Stimulated activated CD8-positive, alpha-beta memory T cell treated with anti-CD3 and anti-CD28 coated beads, Interleukin-15, amount 100 ng/mL, for 48 hours (primary cell): ENCODE results near the gene ABCG2.
A peak's percentile ranks its signal among the peaks of the same experiment; 100 is the strongest.

Experiments
- DNase-seq, 2 donors: peaks; one replicate each; pipeline ENCODE4 v3.0.0-alpha.2; 2020; ENCODE audit warnings: low read depth in 2 of 2

Gene ABCG2

DNA sequence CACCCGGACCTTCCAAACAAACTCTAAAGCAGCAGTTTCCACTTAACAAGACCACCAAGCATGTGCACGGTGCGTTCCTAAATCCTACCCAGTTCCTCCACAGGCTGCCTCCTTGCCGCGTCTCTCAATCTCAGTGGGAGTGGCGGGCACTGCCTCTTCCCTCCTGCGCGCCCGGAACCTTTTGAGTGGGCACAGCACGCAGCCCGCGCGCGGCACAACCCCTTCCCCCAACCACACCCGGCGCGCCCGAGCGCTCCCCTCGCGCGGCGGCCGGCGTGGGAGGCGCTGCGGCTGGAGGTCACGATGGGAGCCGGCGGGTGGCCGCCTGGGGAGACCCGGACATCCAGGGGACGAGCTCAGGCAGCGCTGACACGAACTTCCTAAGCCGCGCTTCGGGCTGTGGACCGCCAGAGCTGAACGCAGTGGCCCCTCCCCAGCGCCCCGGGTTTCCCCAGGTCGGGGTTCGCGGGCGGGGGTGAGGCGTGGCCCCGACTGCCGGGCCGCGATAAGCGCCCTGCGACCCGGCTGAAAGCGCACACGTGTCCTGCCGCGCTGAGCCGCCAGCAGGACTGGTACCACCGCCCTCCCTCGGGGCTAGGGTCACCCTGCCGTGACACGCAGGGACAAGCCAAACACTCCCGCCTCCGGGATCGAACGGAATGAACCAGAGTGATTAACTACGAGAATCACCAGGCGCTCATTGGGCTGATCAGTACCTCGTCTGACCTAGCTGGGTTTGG, at the start of gene ABCG2:
Gene ABCG2, minus strand, starts transcription at position 151 of the 740 bp plus-strand sequence. CDS start 18,644 bp downstream, outside the sequence.
- peak; percentile 17 to 53 for DNase-seq

DNA sequence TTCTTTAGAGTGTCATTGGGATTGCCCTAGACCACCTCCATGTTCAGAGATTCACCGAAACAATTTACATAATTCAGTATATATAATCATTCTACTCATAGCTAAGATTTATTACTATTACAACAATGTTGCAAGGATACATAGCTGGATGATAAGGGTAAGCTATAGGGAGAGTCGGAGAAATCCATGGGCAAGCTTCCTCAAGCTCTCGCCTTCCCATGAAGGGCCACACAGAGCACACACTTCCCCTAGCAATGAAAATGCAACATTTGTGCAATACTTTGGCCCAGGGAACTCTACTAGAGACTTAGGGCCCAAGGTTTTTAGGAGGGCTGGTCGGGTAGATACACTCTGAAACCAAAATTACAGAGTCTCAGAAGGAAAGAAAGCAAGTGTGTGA, 49.7 kb upstream of the ABCG2 start:
- no peak for DNase-seq

DNA sequence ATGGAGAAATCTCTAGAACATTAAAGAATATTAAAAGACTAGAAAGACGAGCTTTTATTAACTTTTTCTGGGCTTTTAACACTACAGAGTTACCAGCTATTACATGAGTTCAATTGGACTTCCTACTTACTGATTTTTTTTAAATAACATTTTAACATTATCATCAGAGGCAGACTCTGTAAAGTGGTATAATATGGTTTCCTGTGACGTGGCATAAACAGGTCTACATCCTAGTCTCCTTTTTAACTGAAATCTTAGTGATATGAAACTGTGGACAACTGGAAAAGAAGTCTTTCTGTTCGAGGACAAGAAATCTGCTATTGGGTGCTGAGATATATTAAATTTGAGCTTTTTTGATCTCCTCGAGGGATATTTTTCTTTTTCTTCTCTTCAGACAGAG, 48.7 kb upstream of the ABCG2 start:
- DNase-seq = no peak

DNA sequence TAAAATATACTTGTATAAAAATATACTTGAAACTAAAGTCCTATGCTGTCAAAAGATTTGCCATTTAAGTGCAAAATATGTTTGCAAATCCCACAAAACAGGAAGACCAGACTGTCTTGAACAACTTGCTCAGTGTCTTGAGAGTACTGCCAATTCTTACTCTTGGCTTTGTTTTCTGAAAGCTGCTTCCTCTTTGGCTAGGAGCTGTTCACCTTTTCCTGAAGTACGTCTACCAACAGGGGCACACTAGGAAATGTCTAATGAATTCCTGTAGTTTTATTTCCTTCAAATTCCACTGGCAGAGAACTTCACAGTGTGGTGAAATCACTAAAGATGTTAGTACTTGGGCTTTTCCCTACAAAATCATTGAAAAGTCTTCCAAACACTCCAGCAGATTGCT, 46.4 kb upstream of the ABCG2 start:
- DNase-seq = no peak

DNA sequence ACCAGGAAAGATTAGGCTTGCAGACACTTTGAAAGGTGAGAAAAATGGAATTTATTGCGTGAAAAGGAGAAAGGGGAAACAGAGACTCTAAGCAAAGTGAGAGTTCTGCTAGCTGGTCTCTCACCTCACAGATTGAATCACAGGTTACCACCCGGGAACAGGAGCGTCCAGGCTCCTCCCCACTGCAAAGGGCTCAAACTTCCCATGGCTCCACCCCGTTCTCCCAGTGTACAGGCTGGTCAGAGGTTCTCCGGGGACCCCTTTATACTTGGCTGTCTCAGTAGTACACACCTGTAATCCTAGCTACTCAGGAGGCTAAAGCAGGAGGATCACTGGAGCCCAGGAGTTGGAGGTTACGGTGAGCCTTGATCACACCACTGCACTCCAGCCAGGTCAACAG, 44.0 kb upstream of the ABCG2 start:
- DNase-seq = no peak

DNA sequence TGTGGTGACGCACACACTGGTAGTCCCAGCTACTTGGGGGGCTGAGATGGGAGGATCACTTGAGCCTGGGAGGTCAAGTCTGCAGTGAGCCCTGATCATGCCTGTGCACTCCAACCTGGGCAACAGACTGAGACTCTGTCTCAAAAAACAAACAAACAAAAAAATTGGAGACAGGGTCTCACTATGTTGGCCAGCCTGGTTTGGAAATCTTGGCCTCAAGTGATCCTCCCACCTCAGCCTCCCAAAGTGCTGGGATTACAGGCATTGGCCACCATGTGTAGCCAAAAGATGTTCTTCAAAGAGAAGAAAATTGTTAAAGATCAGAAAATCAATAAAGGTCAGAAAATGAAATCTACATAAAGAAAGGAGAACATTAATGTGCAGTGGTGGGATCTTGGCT, 41.7 kb upstream of the ABCG2 start:
- no peak for DNase-seq

DNA sequence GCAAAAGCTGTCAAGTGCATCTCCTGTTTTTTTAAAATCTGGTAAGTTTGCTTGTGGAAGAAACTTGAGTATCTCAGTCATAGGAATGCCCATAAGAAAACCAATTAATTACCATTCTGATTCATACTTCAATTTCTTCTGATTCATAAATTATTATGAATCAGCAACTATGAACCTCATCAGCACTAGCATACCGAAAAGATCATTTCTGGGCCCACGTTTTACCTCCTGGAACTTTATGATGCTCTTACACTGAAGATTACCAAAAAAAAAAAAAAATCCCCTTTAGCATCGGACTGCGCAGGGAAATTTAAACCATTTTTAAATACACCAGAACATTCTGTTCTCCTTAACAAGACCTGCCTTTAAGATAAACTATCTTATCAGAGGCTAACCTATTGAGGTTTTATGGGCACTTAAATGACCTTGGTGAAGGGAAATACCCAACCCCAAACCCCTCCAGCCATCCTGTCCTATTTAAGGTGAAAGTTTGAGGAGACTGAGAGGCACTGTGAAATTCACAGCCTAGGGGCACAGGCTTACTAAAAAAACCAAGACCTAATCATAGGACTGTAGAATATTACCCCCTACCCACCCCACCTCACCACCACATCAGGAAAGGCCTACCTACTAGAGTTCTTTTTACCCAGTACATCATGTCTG, 38.2 kb upstream of the ABCG2 start:
- no peak for DNase-seq

DNA sequence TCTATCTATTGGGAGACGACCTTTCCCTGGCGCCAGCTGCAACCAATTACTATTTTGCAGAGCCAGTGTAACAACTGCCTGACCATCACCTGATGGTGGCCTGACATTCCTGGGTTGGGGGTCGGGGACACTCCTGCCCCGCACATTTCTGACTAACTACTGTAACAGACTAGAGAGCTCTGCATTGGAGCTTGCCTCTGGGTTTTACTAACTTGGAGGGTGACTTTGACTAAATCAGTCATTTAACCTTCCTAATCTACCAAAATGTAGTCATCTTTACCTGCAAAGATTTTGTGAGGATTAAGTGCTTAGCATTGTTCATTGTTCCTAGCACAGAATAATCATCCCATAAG, 37.5 kb upstream of the ABCG2 start:
- DNase-seq = no peak

DNA sequence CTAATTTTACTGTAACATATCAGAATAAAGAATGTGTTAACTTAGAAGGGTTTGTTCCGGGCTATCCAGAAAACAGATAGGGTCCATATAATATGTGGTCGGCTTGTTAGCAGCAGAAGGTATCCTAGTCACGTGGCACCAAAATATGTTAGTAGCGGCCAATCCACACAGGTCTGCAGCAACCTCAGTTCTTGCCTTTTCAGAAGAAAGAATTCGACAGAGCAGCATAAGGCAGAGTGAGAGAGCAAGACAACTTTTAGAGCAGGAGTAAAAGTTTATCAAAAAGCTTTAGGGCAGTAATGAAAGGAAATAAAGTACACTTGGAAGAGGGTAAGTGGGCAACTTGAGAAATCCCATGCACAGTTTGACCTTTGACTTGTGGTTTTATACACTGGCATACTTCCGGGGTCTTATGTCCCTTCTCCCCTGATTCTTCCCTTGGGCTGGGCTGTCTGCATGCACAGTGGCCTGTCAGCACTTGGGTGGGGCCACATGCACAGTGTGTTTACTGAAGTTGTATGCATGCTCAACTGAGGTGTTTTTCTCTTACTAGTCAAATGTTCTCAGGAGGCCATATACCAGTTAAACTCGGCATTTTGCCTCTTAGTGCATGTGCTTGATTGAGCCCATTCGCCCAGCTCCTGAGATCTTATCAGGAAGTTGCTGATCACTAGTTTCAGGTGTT, 37.0 kb upstream of the ABCG2 start:
- DNase-seq = no peak

DNA sequence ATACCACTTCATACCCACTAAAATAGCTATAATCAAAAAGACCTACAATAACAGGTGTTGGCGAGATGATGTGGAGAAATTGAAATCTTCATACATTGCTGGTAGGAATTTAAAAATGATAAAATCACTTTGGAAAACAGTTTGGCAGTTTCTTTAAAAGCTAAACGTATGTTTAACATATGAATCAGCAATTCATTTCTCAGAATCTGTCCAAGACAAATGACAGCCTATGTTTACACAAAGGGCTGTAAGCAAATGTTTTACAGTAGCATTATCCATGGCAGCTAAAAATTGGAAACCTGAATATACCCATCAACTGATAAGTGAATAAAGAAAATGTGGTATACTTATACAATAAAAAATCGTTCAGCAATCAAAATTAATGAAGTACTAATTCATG, 33.0 kb upstream of the ABCG2 start:
- no peak for DNase-seq

DNA sequence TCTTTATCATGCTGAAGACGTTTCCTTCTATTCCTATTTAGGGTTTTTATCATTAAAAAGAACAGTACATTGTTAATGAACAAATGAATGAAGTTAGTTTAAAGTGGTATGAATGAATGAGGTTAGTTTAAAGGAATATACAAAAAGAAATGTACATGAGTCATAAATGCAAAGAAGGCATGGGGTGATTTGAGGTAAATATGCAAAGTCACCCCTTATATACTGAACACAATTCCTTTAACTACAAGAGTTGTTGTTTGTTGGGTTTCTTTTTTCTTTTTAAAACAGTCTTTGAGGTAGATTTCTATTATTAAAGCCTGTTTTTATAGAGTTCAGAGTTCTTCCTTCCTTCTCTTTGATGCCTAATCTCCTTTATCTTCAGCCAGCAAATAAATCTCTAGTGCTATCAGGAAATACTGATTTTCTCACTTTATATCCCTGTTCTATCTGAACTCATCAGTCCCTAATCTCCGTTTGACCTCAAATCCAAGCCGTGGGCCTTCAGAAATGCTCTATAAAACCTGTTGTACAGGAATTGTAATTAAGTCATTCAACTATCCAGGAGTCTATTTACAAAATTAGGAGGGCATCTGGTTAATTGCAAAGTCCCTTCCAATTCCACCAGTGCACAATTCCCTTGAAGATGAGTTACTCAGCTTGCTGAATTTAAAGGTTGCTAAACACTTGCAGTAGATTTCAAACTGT, 31.6 kb upstream of the ABCG2 start:
- no peak for DNase-seq

DNA sequence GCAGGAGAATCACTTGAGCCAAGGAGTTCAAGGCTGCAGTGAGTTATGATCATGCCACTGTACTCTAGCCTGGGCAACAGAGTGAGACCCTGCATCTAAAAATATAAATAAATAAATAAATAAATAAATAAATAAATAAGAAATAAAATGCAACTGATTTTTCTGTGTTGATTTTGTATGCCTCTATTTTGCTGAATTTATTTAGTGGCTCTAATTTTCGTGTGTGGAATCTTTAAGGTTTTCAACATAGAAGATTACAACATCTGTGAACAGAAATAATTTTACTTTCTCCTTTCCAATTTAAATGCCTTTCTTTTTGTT, 30.9 kb upstream of the ABCG2 start:
- no peak for DNase-seq

DNA sequence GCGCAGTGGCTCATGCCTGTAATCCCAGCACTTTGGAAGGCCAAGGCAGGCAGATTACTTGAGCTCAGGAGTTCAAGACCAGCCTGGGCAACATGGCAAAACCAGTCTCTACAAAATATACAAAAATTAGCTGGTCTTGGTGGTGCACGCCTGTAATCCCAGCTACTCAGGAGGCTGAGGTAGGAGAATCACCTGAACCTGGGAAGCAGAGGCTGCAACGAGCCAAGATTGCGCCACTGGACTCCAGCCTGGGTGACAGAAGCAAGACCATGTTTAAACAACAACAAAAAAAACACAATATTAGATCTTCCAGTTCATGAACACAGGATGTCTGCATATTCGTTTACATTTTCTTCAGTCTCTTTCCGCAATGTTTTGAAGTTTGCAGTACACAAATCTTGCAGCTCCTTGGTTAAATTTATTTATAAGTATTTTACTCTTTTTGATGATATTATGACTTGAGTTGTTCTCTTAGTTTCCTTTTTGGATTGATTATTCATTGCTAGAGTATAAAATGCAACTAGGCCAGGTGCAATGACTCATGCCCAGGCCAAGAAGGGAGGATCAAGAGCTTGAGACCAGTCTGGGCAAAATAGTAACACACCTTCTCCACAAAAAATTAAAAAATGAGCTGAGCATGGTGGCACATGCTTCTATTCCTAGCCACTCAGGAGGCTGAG, 30.4 kb upstream of the ABCG2 start:
- no peak for DNase-seq

DNA sequence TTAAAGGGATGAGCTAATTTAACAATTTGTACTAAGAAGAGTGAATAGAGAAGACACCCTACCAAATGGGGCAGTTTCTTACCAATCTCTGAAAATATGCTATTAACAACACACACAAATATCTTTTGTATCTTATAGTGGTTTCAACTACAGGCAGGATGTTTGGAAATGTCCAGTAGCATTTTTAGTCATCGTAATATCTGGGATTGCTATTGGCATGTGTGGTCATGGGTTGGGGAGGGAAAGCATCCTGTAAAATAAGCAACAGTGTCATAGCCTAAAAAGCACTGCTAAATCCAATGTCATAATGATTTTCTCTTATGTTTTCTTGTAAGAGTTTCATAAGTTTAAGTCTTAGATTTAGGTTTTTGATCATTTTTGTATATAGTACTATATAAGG, 29.3 kb upstream of the ABCG2 start:
- no peak for DNase-seq

DNA sequence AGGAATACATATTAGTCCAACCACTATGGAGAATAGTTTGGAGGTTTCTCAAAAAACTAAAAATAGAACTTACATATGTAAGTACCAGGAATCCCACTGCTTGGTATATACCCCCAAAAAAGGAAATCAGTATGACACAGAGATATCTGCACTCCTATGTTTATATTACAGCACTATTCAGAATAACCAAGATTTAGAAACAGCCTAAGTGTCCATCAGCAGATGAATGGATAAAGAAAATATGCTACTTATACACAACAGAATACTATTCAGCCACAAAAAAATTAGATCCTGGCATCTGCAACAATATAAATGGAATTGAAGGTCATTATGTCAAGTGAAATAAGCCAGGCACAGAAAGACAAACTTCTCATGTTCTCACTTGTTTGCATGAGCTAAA, 27.5 kb upstream of the ABCG2 start:
- no peak for DNase-seq

DNA sequence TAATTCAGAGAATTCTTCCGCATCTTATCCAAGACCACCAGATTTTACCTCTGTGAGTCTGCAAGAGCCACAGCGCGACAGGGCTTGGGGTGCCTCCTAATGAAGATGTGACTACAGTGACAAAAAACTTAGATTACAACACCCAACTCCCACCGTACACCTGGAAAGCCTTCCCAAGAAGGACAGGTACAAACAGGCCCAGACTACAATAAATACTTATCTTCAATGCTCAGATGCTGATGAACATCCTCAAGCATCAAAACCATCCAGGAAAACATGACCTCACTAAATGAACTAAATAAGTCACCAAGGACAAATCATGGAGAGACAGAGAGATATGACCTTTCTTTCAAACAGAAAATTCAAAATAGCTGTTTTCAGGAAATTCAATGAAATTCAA, 20.8 kb upstream of the ABCG2 start:
- no peak for DNase-seq

DNA sequence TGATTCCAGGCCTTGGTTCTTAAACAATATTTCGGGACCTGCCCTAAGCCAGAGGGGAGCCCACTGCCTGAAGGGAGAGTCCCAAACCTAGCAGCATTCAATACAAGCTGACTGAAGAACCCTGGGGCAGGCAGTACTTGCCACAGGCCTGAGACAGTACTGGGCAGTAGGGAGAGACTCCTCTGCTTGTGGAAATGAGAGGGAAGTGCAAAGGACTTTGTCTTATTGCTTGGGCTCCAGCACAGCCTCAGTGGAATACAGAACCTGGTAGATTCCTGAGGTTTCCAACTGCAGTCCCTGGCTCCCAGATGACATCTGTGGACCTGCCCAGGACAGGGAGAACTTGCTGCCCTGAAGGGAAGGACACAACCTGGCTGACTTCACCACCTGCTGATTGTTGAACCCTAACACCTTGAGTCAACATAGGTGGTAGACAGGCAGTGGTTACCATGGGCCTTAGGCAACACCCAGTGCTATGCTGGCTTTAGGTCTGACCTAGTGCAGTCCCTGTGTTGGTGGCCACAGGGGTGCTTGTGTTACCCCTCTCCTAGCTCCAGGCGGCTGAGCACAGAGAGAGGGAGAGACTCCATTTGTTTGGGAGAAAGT, 20.3 kb upstream of the ABCG2 start:
- no peak for DNase-seq

DNA sequence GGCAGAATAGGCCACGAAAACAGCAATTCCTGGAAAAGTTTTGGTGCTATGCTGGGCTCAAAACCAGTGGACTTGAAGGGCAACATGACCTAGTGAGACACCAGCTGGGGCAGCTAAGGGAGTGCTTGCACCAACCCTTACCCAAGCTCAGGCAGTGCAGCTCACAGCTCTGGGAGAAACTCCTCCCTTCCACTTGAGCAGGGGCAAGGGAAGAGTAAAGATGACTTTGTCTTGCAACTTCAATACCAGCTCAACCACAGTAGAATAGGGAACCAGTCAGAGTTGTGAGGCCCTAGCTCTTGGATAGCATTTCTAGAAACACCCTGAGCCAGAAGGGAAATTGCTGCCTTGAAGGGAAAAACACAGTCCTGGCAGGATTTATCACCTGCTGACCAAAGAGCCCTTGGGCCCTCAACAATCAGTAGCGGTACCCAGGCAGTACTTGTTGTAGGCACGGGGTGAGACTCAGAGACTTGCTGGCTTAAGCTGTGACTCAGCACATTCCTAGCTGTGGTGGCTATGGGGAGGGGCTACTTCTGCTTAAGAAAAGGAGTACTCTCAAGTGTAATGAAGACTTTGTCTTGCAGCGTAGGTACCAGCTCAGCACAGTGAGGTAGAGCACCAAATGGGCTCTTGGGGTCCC, 19.7 kb upstream of the ABCG2 start:
- no peak for DNase-seq

DNA sequence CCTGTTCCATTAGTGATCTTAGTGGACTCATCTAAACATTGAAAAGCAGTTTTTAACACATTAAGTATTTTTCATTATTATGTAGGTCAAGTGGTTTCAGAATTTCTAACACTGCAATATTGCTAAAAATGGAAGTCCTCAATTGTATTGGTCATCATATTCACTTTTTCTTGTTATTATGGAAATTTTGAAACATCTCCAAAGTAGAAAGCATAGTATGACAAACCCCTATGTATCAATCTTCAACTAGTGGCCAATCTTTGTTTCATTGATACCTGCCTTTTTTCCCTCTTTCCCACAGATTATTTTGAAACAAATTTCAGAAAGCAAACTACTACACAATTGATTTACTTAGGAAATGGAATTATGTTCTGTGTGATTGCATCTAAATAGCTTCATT, 14.5 kb upstream of the ABCG2 start:
- DNase-seq = no peak

DNA sequence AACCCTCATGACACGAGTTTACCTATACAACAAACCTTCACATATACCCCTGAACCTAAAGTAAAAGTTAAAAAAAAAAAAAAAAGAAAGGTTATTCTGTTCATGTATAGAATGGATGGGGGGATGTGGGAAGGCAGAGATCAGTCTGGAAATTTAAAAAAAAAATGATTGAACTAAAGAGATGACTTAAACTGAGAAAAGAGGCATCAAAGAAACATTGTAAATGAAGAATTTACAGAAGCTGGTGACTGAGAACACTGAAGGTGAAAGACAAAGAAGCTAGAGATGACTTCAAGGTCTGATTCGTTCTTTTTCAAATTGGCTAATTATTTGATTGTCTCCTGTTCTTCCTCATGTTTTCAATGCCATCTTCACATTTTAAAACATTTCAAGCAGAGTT, 12.8 kb upstream of the ABCG2 start:
- DNase-seq = no peak

DNA sequence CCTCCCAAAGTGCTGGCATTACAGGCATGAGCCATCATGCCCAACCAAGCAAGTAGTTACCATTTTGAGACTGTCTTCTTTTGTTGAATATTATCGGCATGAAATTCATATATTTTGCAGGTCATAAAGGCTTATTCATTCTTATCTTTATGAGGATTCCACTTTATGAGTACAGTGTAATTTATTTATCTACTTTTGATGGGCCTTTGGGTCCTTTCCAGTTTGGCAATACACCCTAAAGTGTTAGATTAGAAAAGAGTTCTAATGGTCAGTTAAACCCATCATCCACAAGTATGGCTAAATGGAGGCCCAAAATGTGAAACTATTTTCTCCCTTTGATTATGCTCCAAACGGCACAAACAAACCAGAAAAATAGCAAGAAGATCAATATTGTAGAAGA, 10.9 kb upstream of the ABCG2 start:
- no peak for DNase-seq
